Measurements from ENCODE around the gene RPL23. TPM values are rescaled to one million over a fixed set of nuclear protein-coding genes. Genes with fewer than 3 reads are reported as not detected.

Gene RPL23
- polyA plus RNA-seq, 1 of the 3 experiments (the other 2 are of a cell fraction), result 2,658 TPM

- TF ChIP-seq, protein P1, sequence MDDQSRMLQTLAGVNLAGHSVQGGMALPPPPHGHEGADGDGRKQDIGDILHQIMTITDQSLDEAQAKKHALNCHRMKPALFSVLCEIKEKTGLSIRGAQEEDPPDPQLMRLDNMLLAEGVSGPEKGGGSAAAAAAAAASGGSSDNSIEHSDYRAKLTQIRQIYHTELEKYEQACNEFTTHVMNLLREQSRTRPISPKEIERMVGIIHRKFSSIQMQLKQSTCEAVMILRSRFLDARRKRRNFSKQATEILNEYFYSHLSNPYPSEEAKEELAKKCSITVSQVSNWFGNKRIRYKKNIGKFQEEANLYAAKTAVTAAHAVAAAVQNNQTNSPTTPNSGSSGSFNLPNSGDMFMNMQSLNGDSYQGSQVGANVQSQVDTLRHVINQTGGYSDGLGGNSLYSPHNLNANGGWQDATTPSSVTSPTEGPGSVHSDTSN (IDR thresholded peaks at IDR 0.05), result no peak
- TF ChIP-seq ELF1 (IDR thresholded peaks at IDR 0.05), result no peak
- TF ChIP-seq, protein P2, sequence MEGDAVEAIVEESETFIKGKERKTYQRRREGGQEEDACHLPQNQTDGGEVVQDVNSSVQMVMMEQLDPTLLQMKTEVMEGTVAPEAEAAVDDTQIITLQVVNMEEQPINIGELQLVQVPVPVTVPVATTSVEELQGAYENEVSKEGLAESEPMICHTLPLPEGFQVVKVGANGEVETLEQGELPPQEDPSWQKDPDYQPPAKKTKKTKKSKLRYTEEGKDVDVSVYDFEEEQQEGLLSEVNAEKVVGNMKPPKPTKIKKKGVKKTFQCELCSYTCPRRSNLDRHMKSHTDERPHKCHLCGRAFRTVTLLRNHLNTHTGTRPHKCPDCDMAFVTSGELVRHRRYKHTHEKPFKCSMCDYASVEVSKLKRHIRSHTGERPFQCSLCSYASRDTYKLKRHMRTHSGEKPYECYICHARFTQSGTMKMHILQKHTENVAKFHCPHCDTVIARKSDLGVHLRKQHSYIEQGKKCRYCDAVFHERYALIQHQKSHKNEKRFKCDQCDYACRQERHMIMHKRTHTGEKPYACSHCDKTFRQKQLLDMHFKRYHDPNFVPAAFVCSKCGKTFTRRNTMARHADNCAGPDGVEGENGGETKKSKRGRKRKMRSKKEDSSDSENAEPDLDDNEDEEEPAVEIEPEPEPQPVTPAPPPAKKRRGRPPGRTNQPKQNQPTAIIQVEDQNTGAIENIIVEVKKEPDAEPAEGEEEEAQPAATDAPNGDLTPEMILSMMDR (IDR thresholded peaks at IDR 0.05), result no peak
- TF ChIP-seq FOSL2 (IDR thresholded peaks at IDR 0.05; ENCODE audit: borderline replicate concordance, low read depth), result no peak
Observed at GRCh38 chr17:38886643-38887010, 33.1 kb upstream of the RPL23 start (continued).

DNA sequence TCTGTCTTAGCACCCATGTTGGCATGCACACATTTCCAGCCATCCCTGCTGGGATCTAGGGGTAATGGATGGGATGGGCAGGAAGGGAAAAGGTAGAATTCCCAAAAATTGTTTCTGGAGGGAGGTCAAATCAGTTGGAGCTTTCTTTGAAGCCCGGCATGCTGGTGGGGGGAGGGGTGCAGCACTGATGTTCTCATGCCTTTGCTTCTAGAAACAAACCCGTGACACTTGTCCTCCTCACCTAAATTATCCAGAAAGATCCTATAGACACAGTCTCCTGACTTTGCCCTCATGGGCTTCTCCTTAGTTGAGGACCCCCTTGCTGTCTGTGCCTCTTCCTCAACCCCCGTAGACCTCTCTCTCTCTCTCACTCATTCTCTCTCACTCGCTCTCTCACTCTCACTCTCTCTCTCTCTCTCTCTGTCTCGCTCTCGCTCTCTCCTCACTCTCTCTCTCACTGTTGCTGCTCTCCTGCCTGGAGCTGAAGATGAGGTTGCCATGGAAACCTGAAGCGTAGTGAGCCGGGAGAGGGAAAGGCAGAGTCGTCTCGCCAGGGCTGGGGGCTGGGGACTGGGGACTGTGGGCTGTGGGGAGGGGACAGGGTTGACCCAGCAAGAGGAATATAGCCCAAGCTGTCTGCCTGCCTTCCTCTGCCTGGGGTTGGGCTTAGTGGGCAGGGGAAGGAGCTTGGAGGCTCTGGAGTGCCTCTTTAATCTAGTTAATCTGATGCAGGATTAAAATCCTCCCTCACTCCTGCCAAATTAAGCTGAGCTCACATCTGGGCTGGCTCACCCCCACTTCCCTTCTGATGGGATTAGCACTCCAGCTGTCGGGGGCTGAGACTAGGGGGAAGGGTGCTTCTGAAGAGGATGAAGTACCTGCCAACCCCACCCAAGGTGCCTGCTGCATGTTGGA is 32.5 kb upstream of the RPL23 start:
- no peak overlapping the region for H3K27ac ChIP-seq (ENCODE audit: low read depth in 2 of 2, low read length in 1 of 2)
- DNase-seq, result peak; percentile 75
- peaks cover 100% of the 10 kb centered on the region for H3K79me2 ChIP-seq (ENCODE audit: insufficient read depth)
- 75% methylated on average over 11 of the region's 11 CpGs for WGBS (ENCODE audit: low lambda C conversion rate)
- 0 out of 2 replicates have a peak overlapping the region, but pooled peaks have one; percentile 33 for H3K4me2 ChIP-seq
- peaks cover 15 to 22% of the 10 kb centered on the region in 2 experiments; a peak in 3 of 4 replicates for H3K4me1 ChIP-seq (ENCODE audit: control insufficient read depth in 1 of 2, insufficient read depth in 2 of 2, low read depth in 1 of 2, low read length in 1 of 2)
- H3K9me3 ChIP-seq, result no peaks in the 10 kb centered on the region
- CTCF ChIA-PET, result interaction anchor here (1.3 to 2.1 kb wide), 3 partner anchors 30 to 39 kb away, joined by 3 to 6 read pairs (median 4); partner anchors contain the start of gene LASP1NB
- no peak overlapping the region for H2AFZ ChIP-seq (ENCODE audit: low read depth)
- POLR2A ChIA-PET, result interaction anchor here (0.8 to 2.2 kb wide), 4 partner anchors 15 to 27 kb away, joined by 4 to 6 read pairs (median 4); partner anchors contain the start of gene LASP1
- TF ChIP-seq, protein P3, sequence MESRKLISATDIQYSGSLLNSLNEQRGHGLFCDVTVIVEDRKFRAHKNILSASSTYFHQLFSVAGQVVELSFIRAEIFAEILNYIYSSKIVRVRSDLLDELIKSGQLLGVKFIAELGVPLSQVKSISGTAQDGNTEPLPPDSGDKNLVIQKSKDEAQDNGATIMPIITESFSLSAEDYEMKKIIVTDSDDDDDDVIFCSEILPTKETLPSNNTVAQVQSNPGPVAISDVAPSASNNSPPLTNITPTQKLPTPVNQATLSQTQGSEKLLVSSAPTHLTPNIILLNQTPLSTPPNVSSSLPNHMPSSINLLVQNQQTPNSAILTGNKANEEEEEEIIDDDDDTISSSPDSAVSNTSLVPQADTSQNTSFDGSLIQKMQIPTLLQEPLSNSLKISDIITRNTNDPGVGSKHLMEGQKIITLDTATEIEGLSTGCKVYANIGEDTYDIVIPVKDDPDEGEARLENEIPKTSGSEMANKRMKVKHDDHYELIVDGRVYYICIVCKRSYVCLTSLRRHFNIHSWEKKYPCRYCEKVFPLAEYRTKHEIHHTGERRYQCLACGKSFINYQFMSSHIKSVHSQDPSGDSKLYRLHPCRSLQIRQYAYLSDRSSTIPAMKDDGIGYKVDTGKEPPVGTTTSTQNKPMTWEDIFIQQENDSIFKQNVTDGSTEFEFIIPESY (IDR thresholded peaks at IDR 0.05; ENCODE audit: borderline replicate concordance, low read depth), result no peak
- peaks cover 13% of the 10 kb centered on the region for H3F3A ChIP-seq (replicated peaks; ENCODE audit: insufficient read depth)
- H4K20me1 ChIP-seq (ENCODE audit: insufficient read depth), result peaks cover 98% of the 10 kb centered on the region
- H3K4me3 ChIP-seq (ENCODE audit: low read depth in 2 of 2, low read length in 1 of 2), result no peak overlapping the region
- H3K36me3 ChIP-seq (replicated peaks in 1 of 2; ENCODE audit: control insufficient read depth in 1 of 2, insufficient read depth in 2 of 2, low read length in 1 of 2), result peaks cover 33 to 59% of the 10 kb centered on the region in 2 experiments
- no peaks in the 10 kb centered on the region for H3K9me2 ChIP-seq
- H3K9ac ChIP-seq, result no peak overlapping the region
- no peaks in the 10 kb centered on the region for H3K27me3 ChIP-seq (ENCODE audit: insufficient read depth)
